SK-N-SH (cell line): ENCODE data around the gene GAL3ST3. TPM values are rescaled to one million over a fixed set of nuclear protein-coding genes. Genes with fewer than 3 reads are reported as not detected.
A peak's percentile ranks its signal among the peaks of the same experiment; 100 is the strongest.

Source experiments
- CTCF ChIA-PET: fragments of 300-600, 350-600 bp; formaldehyde crosslinking; extraction: SDS; loops from one replicate; lab custom pipeline; 2021; lab: Yijun Ruan, JAX
- POLR2A ChIA-PET: fragments of 350-600 bp; sonication (Branson Sonifier 250); formaldehyde crosslinking; extraction: SDS; loops from one replicate; lab custom pipeline; 2020; ENCODE audit warnings: antibody characterized with exemption, inconsistent platforms; lab: Yijun Ruan, JAX
- DNase-seq: peaks from one replicate; pipeline ENCODE4 v3.0.0; 2012
- H2AFZ ChIP-seq: fragments of 200-600 bp; sonication (generic); 2 replicates; pipeline ENCODE4 v1.8.1; 2016; ENCODE audit warnings: antibody characterized with exemption, mild to moderate bottlenecking, low read depth
- H3F3A ChIP-seq: fragments of 200-600 bp; sonication (generic); replicated peaks from 2 replicates; pipeline ENCODE3; 2016; ENCODE audit warnings: antibody characterized with exemption, mild to moderate bottlenecking; ENCODE audit not compliant: insufficient read depth
- H3K27ac ChIP-seq, 2 experiments: fragments of 200-500 bp in 1 of 2; fragments of 200-600 bp in 1 of 2; sonication (Bioruptor generic) in 1 of 2; sonication (generic), shearing (Covaris generic) in 1 of 2; 2 replicates each; pipeline versions ENCODE4 v1.5.1 to v1.6.1; 2014 to 2016; ENCODE audit warnings: low read depth in 2 of 2, inconsistent platforms in 1 of 2, low read length in 1 of 2, mild to moderate bottlenecking in 1 of 2, mixed read lengths in 1 of 2
- H3K27me3 ChIP-seq: fragments of 200-600 bp; sonication (generic), shearing (Covaris generic); 2 replicates; pipeline ENCODE4 v1.6.1; 2016; ENCODE audit warnings: mixed run types; ENCODE audit not compliant: insufficient read depth
- H3K36me3 ChIP-seq, 2 experiments: fragments of 200-500 bp in 1 of 2; fragments of 200-600 bp in 1 of 2; sonication (Bioruptor generic) in 1 of 2; sonication (generic) in 1 of 2; replicated peaks in 1 of 2; 2 replicates each; pipeline versions ENCODE3 to v1.5.1; 2014 to 2016; ENCODE audit warnings: low read length in 1 of 2, mild to moderate bottlenecking in 1 of 2; ENCODE audit not compliant: insufficient read depth in 2 of 2, control insufficient read depth in 1 of 2
- H3K4me1 ChIP-seq, 2 experiments: fragments of 200-500 bp in 1 of 2; fragments of 200-600 bp in 1 of 2; sonication (Bioruptor generic) in 1 of 2; sonication (generic), shearing (Covaris generic) in 1 of 2; 2 replicates each; pipeline versions ENCODE4 v1.5.1 to v1.6.1; 2014 to 2016; ENCODE audit warnings: low read depth in 1 of 2, low read length in 1 of 2, mixed run types in 1 of 2; ENCODE audit not compliant: insufficient read depth in 2 of 2, control insufficient read depth in 1 of 2
- H3K4me2 ChIP-seq: fragments of 200-600 bp; sonication (generic), shearing (Covaris generic); 2 replicates; pipeline ENCODE4 v1.6.1; 2017; ENCODE audit warnings: mixed run types
- H3K4me3 ChIP-seq, 2 experiments: fragments of 200-500 bp in 1 of 2; fragments of 200-600 bp in 1 of 2; sonication (Bioruptor generic) in 1 of 2; sonication (generic), shearing (Covaris generic) in 1 of 2; 2 replicates each; pipeline versions ENCODE4 v1.5.1 to v1.8.1; 2014 to 2016; ENCODE audit warnings: low read depth in 2 of 2, inconsistent platforms in 1 of 2, low read length in 1 of 2, mild to moderate bottlenecking in 1 of 2, mixed read lengths in 1 of 2, moderate library complexity in 1 of 2
- H3K79me2 ChIP-seq: fragments of 200-600 bp; sonication (generic); 2 replicates; pipeline ENCODE4 v1.8.1; 2017; ENCODE audit warnings: mild to moderate bottlenecking; ENCODE audit not compliant: insufficient read depth
- H3K9ac ChIP-seq: fragments of 200-600 bp; sonication (generic); 2 replicates; pipeline ENCODE4 v1.6.1; 2017; ENCODE audit warnings: mixed run types
- H3K9me2 ChIP-seq: fragments of 200-600 bp; sonication (generic); 2 replicates; pipeline ENCODE4 v1.6.1; 2017; ENCODE audit warnings: mixed run types
- H3K9me3 ChIP-seq: fragments of 200-600 bp; sonication (generic); 2 replicates; pipeline ENCODE4 v1.6.1; 2017; ENCODE audit warnings: mixed run types, mild to moderate bottlenecking, moderate library complexity
- H4K20me1 ChIP-seq: fragments of 200-600 bp; sonication (generic); 2 replicates; pipeline ENCODE4 v1.6.1; 2017; ENCODE audit warnings: mild to moderate bottlenecking, mixed run types; ENCODE audit not compliant: insufficient read depth
- ELF1 ChIP-seq: IDR thresholded peaks from 2 replicates; pipeline ENCODE4 v1.4.0; 2012
- EP300 ChIP-seq, 2 experiments: IDR thresholded peaks; 2 replicates each; pipeline versions ENCODE4 v1.4.0 to v1.6.1; 2012; ENCODE audit warnings: borderline replicate concordance in 1 of 2, low read depth in 1 of 2, low read length in 1 of 2
- EZH2phosphoT487 ChIP-seq: fragments of 200-600 bp; sonication (generic); IDR thresholded peaks from 2 replicates; pipeline ENCODE4 v1.6.1; 2017; ENCODE audit warnings: low read depth, mixed run types, mild to moderate bottlenecking, antibody characterized with exemption, moderate library complexity, borderline replicate concordance
- FOXJ3 ChIP-seq: sonication (generic); formaldehyde crosslinking; IDR thresholded peaks from 2 replicates; pipeline ENCODE4 v1.5.1; 2020; ENCODE audit warnings: mild to moderate bottlenecking, missing genetic modification reagents
- JUND ChIP-seq: IDR thresholded peaks from 2 replicates; pipeline ENCODE4 v1.4.0; 2012
- NRF1 ChIP-seq: IDR thresholded peaks from 2 replicates; pipeline ENCODE4 v1.6.1; 2012; ENCODE audit warnings: low read depth, mild to moderate bottlenecking, low read length
- POLR2AphosphoS5 ChIP-seq: IDR thresholded peaks from 2 replicates; pipeline ENCODE4 v1.6.1; 2012; ENCODE audit warnings: low read depth, low read length
- RAD21 ChIP-seq: IDR thresholded peaks from 2 replicates; pipeline ENCODE4 v1.6.1; 2012; ENCODE audit warnings: mild to moderate bottlenecking, low read length
- SIN3A ChIP-seq: IDR thresholded peaks from 2 replicates; pipeline ENCODE4 v1.6.1; 2012; ENCODE audit warnings: low read depth, mild to moderate bottlenecking, low read length, moderate library complexity, borderline replicate concordance
- WGBS: methylation state at CpG from one replicate; pipeline ENCODE4 v1.1.6; 2017; ENCODE audit warnings: low lambda C conversion rate; 5-methylcytosine and 5-hydroxymethylcytosine counted together
- polyA plus RNA-seq, 3 experiments: library from polyadenylated mRNA; depleted of rRNA; stranded (reverse); fragments of >200 nt; gene quantifications; 2 replicates each; pipeline ENCODE4 v1.2.3, GENCODE V29; 2012
- TF ChIP-seq, protein P1 (sequence below): IDR thresholded peaks from 2 replicates; pipeline ENCODE4 v1.4.0; 2012; ENCODE audit warnings: low read depth

GAL3ST3 gene
- polyA plus RNA-seq, 1 of the 3 experiments (the other 2 are of a cell fraction) = 3.2 TPM

- ChIA-PET CTCF (interaction anchor here (0.9 to 8.2 kb wide), 11 partner anchors 10 to 208 kb away, joined by 3 to 101 read pairs (median 6); partner anchors contain the start of gene SF3B2), POLR2A (interaction anchor here (2.3 kb wide), 1 partner anchor 13 kb away, joined by 6 read pairs; no protein-coding TSS in a partner anchor)
- DNase-seq = peak; percentile 74
Measured at GRCh38 chr11:66070604-66071380, 21.8 kb upstream of the GAL3ST3 start.

GRCh38 chr11:66069715-66070603 lies 21.0 kb upstream of the GAL3ST3 start, which contains the start of gene PACS1:
Gene PACS1 (plus strand): TSS chr11:66070272. CDS start chr11:66070487, 215 bp downstream.
- Histone ChIP-seq H3K9ac (peak within 1 kb of the TSS; percentile 82), H3K4me3 (peak within 1 kb of the TSS; percentile 83 to 85), H3F3A (peaks cover 56% of the 10 kb centered on the region), H3K36me3 (peaks cover 48 to 56% of the 10 kb centered on the region in 2 experiments), H3K4me1 (peaks cover 20 to 30% of the 10 kb centered on the region in 2 experiments; a peak in 3 of 4 replicates), H2AFZ (peak within 1 kb of the TSS; percentile 48), H3K27me3 (no peaks in the 10 kb centered on the region), H3K27ac (peak within 1 kb of the TSS; percentile 86 to 94), H3K79me2 (peaks cover 60% of the 10 kb centered on the region), H3K4me2 (peak within 1 kb of the TSS; percentile 93), H3K9me2 (no peaks in the 10 kb centered on the region), H4K20me1 (peaks cover 25% of the 10 kb centered on the region), H3K9me3 (no peaks in the 10 kb centered on the region)
- TF ChIP-seq EZH2phosphoT487 (no peak), SIN3A (peak; percentile 43; the same call in 1 of the 2 replicates), ELF1 (peak; percentile 56; the same call in 1 of the 2 replicates), POLR2AphosphoS5 (peak; percentile 49; the same call in 1 of the 2 replicates), NRF1 (peak; percentile 63), JUND (no peak), EP300 (IDR thresholded peaks at IDR 0.05; ENCODE audit: borderline replicate concordance in 1 of 2, low read depth in 1 of 2, low read length in 1 of 2) (peak in 1 of 2 experiments; percentile 13; a peak in 1 of 4 replicates)
- TF ChIP-seq, protein P1, sequence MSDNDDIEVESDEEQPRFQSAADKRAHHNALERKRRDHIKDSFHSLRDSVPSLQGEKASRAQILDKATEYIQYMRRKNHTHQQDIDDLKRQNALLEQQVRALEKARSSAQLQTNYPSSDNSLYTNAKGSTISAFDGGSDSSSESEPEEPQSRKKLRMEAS = peak; percentile 27; the same call in 1 of the 2 replicates
- WGBS = 6% methylated on average over 10 of the region's 120 CpGs
- ChIA-PET POLR2A (interaction anchor here (2.3 kb wide), 1 partner anchor 12 kb away, joined by 6 read pairs; no protein-coding TSS in a partner anchor), CTCF (interaction anchor here (0.7 to 8.2 kb wide), 14 partner anchors 11 to 183 kb away, joined by 3 to 101 read pairs (median 9); partner anchors contain the start of genes GAL3ST3 and SF3B2)
- peak; percentile 94 for DNase-seq

More at GRCh38 chr11:66070604-66071380, 21.8 kb upstream of the GAL3ST3 start:
- Histone ChIP-seq H3K4me3 (peak overlapping the region; percentile 83 to 85), H3K4me2 (peak overlapping the region; percentile 93), H3K9me3 (no peaks in the 10 kb centered on the region), H2AFZ (peak overlapping the region; percentile 48; the same call in 1 of the 2 replicates), H3K27me3 (no peaks in the 10 kb centered on the region), H3K9me2 (no peaks in the 10 kb centered on the region), H3F3A (peaks cover 47% of the 10 kb centered on the region), H3K4me1 (peaks cover 20 to 30% of the 10 kb centered on the region in 2 experiments; a peak in 3 of 4 replicates), H3K9ac (peak overlapping the region; percentile 82), H3K79me2 (peaks cover 65% of the 10 kb centered on the region), H4K20me1 (peaks cover 25% of the 10 kb centered on the region), H3K27ac (peak overlapping the region; percentile 64 to 94), H3K36me3 (peaks cover 48 to 49% of the 10 kb centered on the region in 2 experiments)
- WGBS = 2% methylated on average over 14 of the region's 60 CpGs
- TF ChIP-seq FOXJ3 = no peak
- TF ChIP-seq RAD21 = 0 out of 2 replicates have a peak, but pooled peaks have one; percentile 1
